ENCODE results near the gene LRRC55.

Gene LRRC55

DNA sequence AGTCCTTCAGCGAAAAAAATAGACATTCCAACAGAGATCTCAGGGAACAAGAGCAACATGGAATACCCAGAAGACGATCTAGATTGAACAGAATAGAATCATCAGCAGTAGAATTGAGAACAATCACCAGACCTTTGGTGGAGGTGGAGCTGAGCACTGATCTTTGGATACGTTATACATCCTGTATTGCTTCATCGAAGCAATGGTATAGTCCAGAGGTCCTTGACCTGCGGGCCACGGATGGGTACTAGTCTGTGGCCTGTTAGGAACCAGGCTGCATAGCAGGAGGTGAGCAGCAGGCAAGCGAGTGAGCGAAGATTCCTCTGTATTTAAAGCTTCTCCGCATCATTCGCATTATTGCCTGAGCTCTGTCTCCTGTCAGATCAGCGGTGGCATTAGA, 17.6 kb downstream of the LRRC55 start:
- Histone ChIP-seq H4K8ac (ENCODE audit: low read length) (no peak overlapping the region), H2BK120ac (ENCODE audit: low read depth, low read length) (no peak overlapping the region), H3K4me1 (ENCODE audit: control insufficient read depth, insufficient read depth, low read depth, low read length) (no peaks in the 10 kb centered on the region), H3K4me2 (ENCODE audit: low read length, poor library complexity, severe bottlenecking) (no peak overlapping the region), H3K14ac (ENCODE audit: low read length in 2 of 2) (no peak overlapping the region), H3K4me3 (ENCODE audit: insufficient read depth in 1 of 2, low read depth in 1 of 2, low read length in 2 of 2) (no peak overlapping the region), H2BK5ac (ENCODE audit: low read depth, low read length, poor library complexity, severe bottlenecking) (no peak overlapping the region), H2BK15ac (ENCODE audit: low read depth, poor library complexity, severe bottlenecking) (no peak overlapping the region), H2AK5ac (ENCODE audit: low read length, severe bottlenecking) (no peak overlapping the region), H3K27me3 (ENCODE audit: control insufficient read depth in 1 of 2, insufficient read depth in 1 of 2, low read length in 2 of 2) (peaks cover 16 to 44% of the 10 kb centered on the region in 2 experiments), H2AFZ (ENCODE audit: low read depth, low read length) (no peak overlapping the region), H3K36me3 (ENCODE audit: control insufficient read depth in 1 of 2, insufficient read depth in 2 of 2, low read depth in 1 of 2, low read length in 2 of 2) (no peaks in the 10 kb centered on the region), H3K9ac (ENCODE audit: low read length) (no peak overlapping the region), H4K91ac (ENCODE audit: low read length) (no peak overlapping the region), H2BK12ac (ENCODE audit: low read length in 2 of 2) (no peak overlapping the region), H3K9me3 (ENCODE audit: control insufficient read depth, low read length) (no peaks in the 10 kb centered on the region), H3K23ac (ENCODE audit: low read length in 2 of 2) (no peak overlapping the region), H3K18ac (ENCODE audit: low read depth in 1 of 2, low read length in 2 of 2) (no peak overlapping the region), H3K27ac (ENCODE audit: low read length, poor library complexity, severe bottlenecking) (no peak overlapping the region), H3K79me1 (replicated peaks; ENCODE audit: low read length, poor library complexity, severe bottlenecking) (no peaks in the 10 kb centered on the region), H3K4ac (ENCODE audit: low read depth in 1 of 2, low read length in 2 of 2) (no peak overlapping the region)
- WGBS = 87% methylated on average over 11 of the region's 11 CpGs
- no peak for DNase-seq

DNA sequence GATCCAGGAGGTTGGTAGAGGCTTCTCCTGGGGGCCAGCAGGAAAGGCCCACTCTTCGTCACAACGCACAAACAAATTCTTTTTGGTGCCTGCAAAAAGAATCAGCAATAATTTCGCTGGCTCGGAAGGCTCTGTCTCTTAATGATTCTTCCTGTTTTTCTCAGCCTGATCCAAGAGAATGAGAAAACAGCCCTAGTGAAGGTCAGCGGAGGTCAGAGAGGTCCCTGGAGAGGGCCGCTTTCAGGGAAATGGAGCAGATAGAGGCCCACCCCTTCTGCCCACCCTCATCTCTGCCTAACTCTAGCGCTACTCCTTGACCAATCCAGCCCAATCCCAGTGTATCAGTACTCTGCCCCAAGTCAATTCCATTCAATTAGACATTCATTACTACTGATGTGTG, 19.2 kb downstream of the LRRC55 start:
- Histone ChIP-seq H4K8ac (ENCODE audit: low read length) (peak overlapping the region; percentile 51), H2AK5ac (ENCODE audit: low read length, severe bottlenecking) (no peak overlapping the region), H2BK12ac (ENCODE audit: low read length in 2 of 2) (no peak overlapping the region), H3K23ac (ENCODE audit: low read length in 2 of 2) (no peak overlapping the region), H3K27ac (ENCODE audit: low read length, poor library complexity, severe bottlenecking) (no peak overlapping the region), H3K18ac (ENCODE audit: low read depth in 1 of 2, low read length in 2 of 2) (no peak overlapping the region), H3K79me1 (replicated peaks; ENCODE audit: low read length, poor library complexity, severe bottlenecking) (no peaks in the 10 kb centered on the region), H2BK120ac (ENCODE audit: low read depth, low read length) (no peak overlapping the region), H3K36me3 (ENCODE audit: control insufficient read depth in 1 of 2, insufficient read depth in 2 of 2, low read depth in 1 of 2, low read length in 2 of 2) (no peaks in the 10 kb centered on the region), H3K27me3 (ENCODE audit: control insufficient read depth in 1 of 2, insufficient read depth in 1 of 2, low read length in 2 of 2) (peaks cover 25 to 50% of the 10 kb centered on the region in 2 experiments), H2BK5ac (ENCODE audit: low read depth, low read length, poor library complexity, severe bottlenecking) (no peak overlapping the region), H2BK15ac (ENCODE audit: low read depth, poor library complexity, severe bottlenecking) (no peak overlapping the region), H3K9ac (ENCODE audit: low read length) (no peak overlapping the region), H3K14ac (ENCODE audit: low read length in 2 of 2) (no peak overlapping the region), H3K4me3 (ENCODE audit: insufficient read depth in 1 of 2, low read depth in 1 of 2, low read length in 2 of 2) (no peak overlapping the region), H3K4me1 (ENCODE audit: control insufficient read depth, insufficient read depth, low read depth, low read length) (no peaks in the 10 kb centered on the region), H3K4ac (ENCODE audit: low read depth in 1 of 2, low read length in 2 of 2) (no peak overlapping the region), H3K4me2 (ENCODE audit: low read length, poor library complexity, severe bottlenecking) (no peak overlapping the region), H4K91ac (ENCODE audit: low read length) (no peak overlapping the region), H2AFZ (ENCODE audit: low read depth, low read length) (no peak overlapping the region), H3K9me3 (ENCODE audit: control insufficient read depth, low read length) (no peaks in the 10 kb centered on the region)
- 52% methylated on average over 7 of the region's 7 CpGs for WGBS
- DNase-seq = no peak

GRCh38 chr11:57202281-57202680, 20.5 kb downstream of the LRRC55 start:
- Histone ChIP-seq H2BK5ac (ENCODE audit: low read depth, low read length, poor library complexity, severe bottlenecking) (no peak overlapping the region), H3K14ac (ENCODE audit: low read length in 2 of 2) (no peak overlapping the region), H3K18ac (ENCODE audit: low read depth in 1 of 2, low read length in 2 of 2) (no peak overlapping the region), H2BK120ac (ENCODE audit: low read depth, low read length) (no peak overlapping the region), H3K4me2 (ENCODE audit: low read length, poor library complexity, severe bottlenecking) (no peak overlapping the region), H3K27ac (ENCODE audit: low read length, poor library complexity, severe bottlenecking) (no peak overlapping the region), H2AK5ac (ENCODE audit: low read length, severe bottlenecking) (no peak overlapping the region), H3K4me1 (ENCODE audit: control insufficient read depth, insufficient read depth, low read depth, low read length) (no peaks in the 10 kb centered on the region), H2BK15ac (ENCODE audit: low read depth, poor library complexity, severe bottlenecking) (no peak overlapping the region), H3K36me3 (ENCODE audit: control insufficient read depth in 1 of 2, insufficient read depth in 2 of 2, low read depth in 1 of 2, low read length in 2 of 2) (no peaks in the 10 kb centered on the region), H3K9me3 (ENCODE audit: control insufficient read depth, low read length) (no peaks in the 10 kb centered on the region), H3K79me1 (replicated peaks; ENCODE audit: low read length, poor library complexity, severe bottlenecking) (no peaks in the 10 kb centered on the region), H2BK12ac (ENCODE audit: low read length in 2 of 2) (no peak overlapping the region), H3K4me3 (ENCODE audit: insufficient read depth in 1 of 2, low read depth in 1 of 2, low read length in 2 of 2) (no peak overlapping the region), H3K27me3 (ENCODE audit: control insufficient read depth in 1 of 2, insufficient read depth in 1 of 2, low read length in 2 of 2) (peaks cover 35 to 62% of the 10 kb centered on the region in 2 experiments), H3K23ac (ENCODE audit: low read length in 2 of 2) (no peak overlapping the region), H4K8ac (ENCODE audit: low read length) (no peak overlapping the region), H3K4ac (ENCODE audit: low read depth in 1 of 2, low read length in 2 of 2) (no peak overlapping the region), H3K9ac (ENCODE audit: low read length) (no peak overlapping the region), H2AFZ (ENCODE audit: low read depth, low read length) (no peak overlapping the region), H4K91ac (ENCODE audit: low read length) (no peak overlapping the region)
- DNase-seq = no peak
- 83% methylated on average over 9 of the region's 10 CpGs for WGBS

DNA sequence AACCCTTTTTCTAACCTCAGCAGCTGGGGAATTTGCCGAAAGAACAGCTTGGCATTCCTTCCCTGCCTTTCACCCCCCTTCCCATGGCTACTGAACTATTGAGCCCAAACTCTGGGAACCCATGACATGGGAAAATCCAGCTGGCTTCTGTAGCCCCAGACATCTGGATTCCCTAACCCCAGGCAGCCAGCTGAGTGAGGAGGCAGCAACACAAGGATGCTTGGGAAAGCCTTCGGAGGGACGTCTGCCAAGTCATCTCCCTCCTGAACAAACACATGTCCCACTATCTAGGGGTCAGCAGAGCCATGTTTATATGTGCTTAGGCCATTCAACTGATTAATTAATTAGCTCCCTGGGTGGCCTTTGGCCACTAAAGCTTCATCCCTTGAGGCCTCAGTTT, 21.6 kb downstream of the LRRC55 start:
- Histone ChIP-seq H3K18ac (ENCODE audit: low read depth in 1 of 2, low read length in 2 of 2) (no peak overlapping the region), H2BK5ac (ENCODE audit: low read depth, low read length, poor library complexity, severe bottlenecking) (no peak overlapping the region), H3K4me1 (ENCODE audit: control insufficient read depth, insufficient read depth, low read depth, low read length) (no peaks in the 10 kb centered on the region), H3K4ac (ENCODE audit: low read depth in 1 of 2, low read length in 2 of 2) (no peak overlapping the region), H3K79me1 (replicated peaks; ENCODE audit: low read length, poor library complexity, severe bottlenecking) (no peaks in the 10 kb centered on the region), H3K27me3 (ENCODE audit: control insufficient read depth in 1 of 2, insufficient read depth in 1 of 2, low read length in 2 of 2) (peaks cover 37 to 62% of the 10 kb centered on the region in 2 experiments), H3K4me3 (ENCODE audit: insufficient read depth in 1 of 2, low read depth in 1 of 2, low read length in 2 of 2) (no peak overlapping the region), H3K23ac (ENCODE audit: low read length in 2 of 2) (no peak overlapping the region), H2BK15ac (ENCODE audit: low read depth, poor library complexity, severe bottlenecking) (no peak overlapping the region), H3K27ac (ENCODE audit: low read length, poor library complexity, severe bottlenecking) (no peak overlapping the region), H2AFZ (ENCODE audit: low read depth, low read length) (no peak overlapping the region), H2BK120ac (ENCODE audit: low read depth, low read length) (no peak overlapping the region), H3K14ac (ENCODE audit: low read length in 2 of 2) (no peak overlapping the region), H2AK5ac (ENCODE audit: low read length, severe bottlenecking) (no peak overlapping the region), H3K36me3 (ENCODE audit: control insufficient read depth in 1 of 2, insufficient read depth in 2 of 2, low read depth in 1 of 2, low read length in 2 of 2) (no peaks in the 10 kb centered on the region), H4K91ac (ENCODE audit: low read length) (no peak overlapping the region), H3K9ac (ENCODE audit: low read length) (no peak overlapping the region), H4K8ac (ENCODE audit: low read length) (no peak overlapping the region), H3K4me2 (ENCODE audit: low read length, poor library complexity, severe bottlenecking) (no peak overlapping the region), H3K9me3 (ENCODE audit: control insufficient read depth, low read length) (no peaks in the 10 kb centered on the region), H2BK12ac (ENCODE audit: low read length in 2 of 2) (no peak overlapping the region)
- no peak for DNase-seq
- 54% methylated on average over 3 of the region's 3 CpGs for WGBS
